PC-9 (cell line): ENCODE data around the gene IREB2.

ENCODE experiments used
- CTCF ChIP-seq: fragments of 200-600 bp; sonication (generic); conservative IDR thresholded peaks from 2 replicates; pipeline ENCODE4 v1.6.1; 2017; ENCODE audit warnings: mixed run types, antibody characterized with exemption, mild to moderate bottlenecking, moderate library complexity
- EZH2 ChIP-seq: fragments of 200-600 bp; sonication (generic); IDR thresholded peaks from 2 replicates; pipeline ENCODE4 v1.8.0; 2017; ENCODE audit warnings: antibody characterized with exemption, low read depth

DNA sequence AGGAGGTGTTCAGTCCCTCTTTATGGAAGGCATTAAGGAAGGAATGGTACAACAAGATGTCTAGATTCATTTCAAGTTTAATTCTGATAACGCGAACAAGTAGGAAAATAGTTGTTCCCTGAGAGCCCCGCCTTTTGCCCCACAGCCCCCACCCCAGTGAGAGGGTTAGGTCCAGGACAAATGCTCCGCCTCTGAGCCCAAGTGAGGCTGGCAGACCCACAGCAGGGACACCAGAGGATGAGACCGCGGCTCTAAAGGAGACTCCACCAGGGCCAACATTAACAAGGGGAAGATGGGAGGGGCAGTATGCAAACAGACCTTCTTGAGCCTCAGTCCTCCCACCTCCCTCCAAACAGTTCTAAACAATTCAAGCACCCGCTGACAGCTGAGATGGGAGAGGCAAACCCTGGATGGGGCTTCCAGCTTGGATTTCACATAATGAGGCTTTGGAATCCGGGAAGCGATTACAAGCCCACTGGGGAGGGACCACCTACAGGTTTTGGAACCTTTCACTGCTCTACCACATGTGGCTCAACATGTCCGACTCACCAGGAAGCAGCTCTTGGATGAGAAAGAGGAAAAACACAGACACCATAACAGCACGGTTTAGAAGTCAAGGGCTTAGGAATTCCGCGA is 42.9 kb upstream of the IREB2 start:
- TF ChIP-seq CTCF (no peak), EZH2 (no peak)
